Measurements from ENCODE around the gene MBOAT1.
A peak's percentile ranks its signal among the peaks of the same experiment; 100 is the strongest.

MBOAT1 gene, protein sequence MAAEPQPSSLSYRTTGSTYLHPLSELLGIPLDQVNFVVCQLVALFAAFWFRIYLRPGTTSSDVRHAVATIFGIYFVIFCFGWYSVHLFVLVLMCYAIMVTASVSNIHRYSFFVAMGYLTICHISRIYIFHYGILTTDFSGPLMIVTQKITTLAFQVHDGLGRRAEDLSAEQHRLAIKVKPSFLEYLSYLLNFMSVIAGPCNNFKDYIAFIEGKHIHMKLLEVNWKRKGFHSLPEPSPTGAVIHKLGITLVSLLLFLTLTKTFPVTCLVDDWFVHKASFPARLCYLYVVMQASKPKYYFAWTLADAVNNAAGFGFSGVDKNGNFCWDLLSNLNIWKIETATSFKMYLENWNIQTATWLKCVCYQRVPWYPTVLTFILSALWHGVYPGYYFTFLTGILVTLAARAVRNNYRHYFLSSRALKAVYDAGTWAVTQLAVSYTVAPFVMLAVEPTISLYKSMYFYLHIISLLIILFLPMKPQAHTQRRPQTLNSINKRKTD

DNA sequence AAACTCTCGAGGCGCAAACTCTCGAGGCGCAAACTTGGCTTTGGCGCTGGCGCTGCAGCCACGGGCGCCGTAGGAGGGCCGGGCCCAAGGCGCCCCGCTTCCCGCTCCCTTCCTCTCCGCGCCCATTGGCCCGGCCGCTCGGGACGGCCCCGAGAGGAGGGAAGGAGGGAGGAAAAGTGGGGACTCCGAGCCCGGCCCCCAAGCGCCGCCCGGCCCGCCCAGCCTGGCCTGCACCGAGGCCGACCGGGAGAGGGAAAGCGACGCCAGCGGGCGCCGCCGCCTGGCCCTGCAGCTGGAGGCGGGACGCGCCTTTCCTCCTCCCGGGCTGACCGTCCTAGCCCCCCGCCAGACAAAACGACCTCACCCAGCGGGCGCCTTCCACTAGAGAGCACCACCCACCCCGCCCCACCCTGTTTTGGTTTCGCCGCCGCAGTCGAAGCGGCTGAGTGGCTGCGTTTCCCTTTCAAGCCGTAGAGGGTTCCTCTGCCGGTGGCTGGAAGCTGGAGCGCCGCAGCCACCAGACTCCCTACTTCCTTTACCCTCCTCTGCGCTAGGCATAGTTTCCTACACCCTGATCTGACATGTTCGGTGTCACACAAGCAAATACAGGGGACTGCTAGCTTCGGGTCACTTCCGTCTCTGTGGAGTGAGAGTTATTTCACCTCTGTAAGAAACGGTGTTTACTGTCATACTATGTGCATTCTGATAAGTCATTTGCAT lies at the start of gene MBOAT1:
Gene MBOAT1, minus strand, starts transcription at position 78 of the 720 bp plus-strand sequence. CDS start 235 bp downstream, outside the sequence.
- Histone ChIP-seq H3K27me3 (ENCODE audit: control insufficient read depth in 2 of 2, insufficient read depth in 2 of 2, low read length in 2 of 2) (no peaks in the 10 kb centered on the region), H3K36me3 (ENCODE audit: control insufficient read depth in 2 of 2, insufficient read depth in 2 of 2, low read length in 2 of 2) (no peaks in the 10 kb centered on the region), H3K9me3 (ENCODE audit: control insufficient read depth in 2 of 2, low read length in 2 of 2) (no peaks in the 10 kb centered on the region), H3K27ac (ENCODE audit: low read depth in 2 of 2, low read length in 2 of 2) (peak within 1 kb of the TSS; percentile 92 to 95), H3K9ac (ENCODE audit: low read depth in 1 of 2, low read length in 2 of 2) (peak within 1 kb of the TSS; percentile 89 to 93), H3K4me3 (ENCODE audit: low read length in 2 of 2) (peak within 1 kb of the TSS; percentile 84 to 92), H3K4me1 (ENCODE audit: control insufficient read depth in 2 of 2, insufficient read depth in 2 of 2, low read length in 2 of 2) (peaks cover 10 to 29% of the 10 kb centered on the region in 2 donors)

DNA sequence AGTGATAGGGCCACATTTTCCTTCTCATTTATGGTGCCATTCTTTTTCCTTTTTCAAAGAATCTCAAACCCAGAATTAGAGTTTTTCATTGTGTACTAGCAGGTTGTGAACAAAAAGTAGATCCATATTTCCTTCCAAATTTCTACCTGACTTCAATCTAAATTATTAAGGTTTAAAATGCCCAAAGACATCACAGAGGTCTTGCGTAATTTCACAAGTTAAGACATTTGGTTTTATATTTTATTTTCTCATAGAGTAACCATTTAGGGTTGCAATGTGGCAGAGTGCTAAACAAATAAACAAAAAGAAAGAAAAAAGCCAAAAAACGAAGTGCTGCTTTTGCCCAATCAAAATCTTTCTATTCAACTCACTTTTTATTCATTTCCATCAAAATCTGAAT lies 49.4 kb upstream of the MBOAT1 start:
- no peaks in the 10 kb centered on the region for H3K27me3 ChIP-seq (ENCODE audit: control insufficient read depth in 2 of 2, insufficient read depth in 2 of 2, low read length in 2 of 2)
- H3K9me3 ChIP-seq (ENCODE audit: control insufficient read depth in 2 of 2, low read length in 2 of 2) = no peaks in the 10 kb centered on the region
- H3K9ac ChIP-seq (ENCODE audit: low read depth in 1 of 2, low read length in 2 of 2) = no peak overlapping the region
- no peak overlapping the region for H3K27ac ChIP-seq (ENCODE audit: low read depth in 2 of 2, low read length in 2 of 2)
- no peak overlapping the region for H3K4me3 ChIP-seq (ENCODE audit: low read length in 2 of 2)
- no peaks in the 10 kb centered on the region for H3K4me1 ChIP-seq (ENCODE audit: control insufficient read depth in 2 of 2, insufficient read depth in 2 of 2, low read length in 2 of 2)
- no peaks in the 10 kb centered on the region for H3K36me3 ChIP-seq (ENCODE audit: control insufficient read depth in 2 of 2, insufficient read depth in 2 of 2, low read length in 2 of 2)

DNA sequence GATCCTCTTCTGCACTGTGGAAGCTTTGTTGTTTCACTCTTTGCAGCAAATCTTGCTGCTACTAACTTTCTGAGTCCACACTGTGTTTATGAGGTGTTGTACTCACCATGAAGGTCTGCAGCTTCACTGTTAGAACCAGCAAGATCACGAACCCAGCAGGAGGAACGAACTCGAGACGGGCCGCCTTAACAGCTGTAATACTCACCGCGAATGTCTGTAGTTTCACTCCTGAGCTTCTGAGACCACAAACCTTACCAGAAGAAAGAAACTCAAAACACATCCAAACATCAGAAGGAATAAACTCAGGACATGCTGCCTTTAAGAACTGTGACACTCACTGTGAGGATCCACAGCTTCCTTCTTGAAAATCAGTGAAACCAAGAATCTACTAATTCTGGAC lies 48.1 kb upstream of the MBOAT1 start:
- Histone ChIP-seq H3K9ac (ENCODE audit: low read depth in 1 of 2, low read length in 2 of 2) (no peak overlapping the region), H3K27ac (ENCODE audit: low read depth in 2 of 2, low read length in 2 of 2) (no peak overlapping the region), H3K4me3 (ENCODE audit: low read length in 2 of 2) (no peak overlapping the region), H3K9me3 (ENCODE audit: control insufficient read depth in 2 of 2, low read length in 2 of 2) (no peaks in the 10 kb centered on the region), H3K4me1 (ENCODE audit: control insufficient read depth in 2 of 2, insufficient read depth in 2 of 2, low read length in 2 of 2) (no peaks in the 10 kb centered on the region), H3K36me3 (ENCODE audit: control insufficient read depth in 2 of 2, insufficient read depth in 2 of 2, low read length in 2 of 2) (no peaks in the 10 kb centered on the region), H3K27me3 (ENCODE audit: control insufficient read depth in 2 of 2, insufficient read depth in 2 of 2, low read length in 2 of 2) (no peaks in the 10 kb centered on the region)

DNA sequence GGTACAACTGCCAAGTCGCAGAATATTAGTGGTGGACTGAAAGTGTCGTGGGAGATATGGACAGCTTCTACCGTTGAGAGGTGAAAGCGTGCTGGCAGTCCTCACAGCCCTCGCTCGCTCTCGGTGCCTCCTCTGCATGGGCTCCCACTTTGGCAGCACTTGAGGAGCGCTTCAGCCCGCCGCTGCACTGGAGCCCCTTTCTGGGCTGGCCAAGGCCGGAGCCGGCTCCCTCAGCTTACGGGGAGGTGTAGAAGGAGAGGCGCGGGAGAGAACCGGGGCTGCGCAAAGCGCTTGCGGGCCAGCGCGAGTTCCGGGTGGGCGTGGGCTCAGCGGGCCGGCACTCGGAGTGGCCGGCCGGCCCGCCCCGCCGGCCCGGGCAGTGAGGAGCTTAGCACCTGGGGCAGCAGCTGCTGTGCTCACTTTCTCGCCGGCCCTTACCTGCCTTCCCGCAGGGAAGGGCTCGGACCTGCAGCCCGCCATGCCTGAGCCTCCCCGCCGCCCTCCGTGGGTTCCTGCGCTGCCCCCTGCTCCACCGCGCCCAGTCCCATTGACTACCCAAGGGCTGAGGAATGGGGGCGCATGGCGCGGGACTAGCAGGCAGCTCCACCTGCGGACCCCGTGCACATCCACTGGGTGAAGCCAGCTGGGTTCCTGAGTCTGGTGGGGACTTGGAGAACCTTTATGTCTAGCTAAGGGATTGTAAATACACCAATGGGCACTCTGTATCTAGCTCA lies 47.2 kb upstream of the MBOAT1 start:
- no peaks in the 10 kb centered on the region for H3K36me3 ChIP-seq (ENCODE audit: control insufficient read depth in 2 of 2, insufficient read depth in 2 of 2, low read length in 2 of 2)
- no peaks in the 10 kb centered on the region for H3K27me3 ChIP-seq (ENCODE audit: control insufficient read depth in 2 of 2, insufficient read depth in 2 of 2, low read length in 2 of 2)

DNA sequence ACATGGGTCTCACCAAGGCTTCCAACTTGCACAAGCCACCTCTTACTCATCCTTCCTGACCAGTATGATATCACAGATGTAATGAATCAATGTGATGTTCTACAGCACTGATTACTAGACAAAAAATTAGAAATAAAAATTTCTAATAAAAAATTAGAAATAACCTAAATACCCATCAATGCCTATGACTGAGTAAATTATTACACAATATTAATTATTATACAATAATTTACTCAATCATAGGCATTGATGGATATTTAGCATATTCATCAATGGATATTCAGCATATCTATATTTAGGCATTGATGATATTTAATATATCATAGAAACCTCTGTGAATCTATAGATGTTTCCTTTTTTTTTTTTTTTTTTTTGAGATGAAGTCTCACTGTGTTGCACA lies 43.2 kb upstream of the MBOAT1 start:
- no peak overlapping the region for H3K9ac ChIP-seq (ENCODE audit: low read depth in 1 of 2, low read length in 2 of 2)
- H3K36me3 ChIP-seq (ENCODE audit: control insufficient read depth in 2 of 2, insufficient read depth in 2 of 2, low read length in 2 of 2) = no peaks in the 10 kb centered on the region
- H3K4me3 ChIP-seq (ENCODE audit: low read length in 2 of 2) = no peak overlapping the region
- H3K27me3 ChIP-seq (ENCODE audit: control insufficient read depth in 2 of 2, insufficient read depth in 2 of 2, low read length in 2 of 2) = no peaks in the 10 kb centered on the region
- H3K4me1 ChIP-seq (ENCODE audit: control insufficient read depth in 2 of 2, insufficient read depth in 2 of 2, low read length in 2 of 2) = peaks cover 7 to 13% of the 10 kb centered on the region in 2 donors
- H3K27ac ChIP-seq (ENCODE audit: low read depth in 2 of 2, low read length in 2 of 2) = no peak overlapping the region
- no peaks in the 10 kb centered on the region for H3K9me3 ChIP-seq (ENCODE audit: control insufficient read depth in 2 of 2, low read length in 2 of 2)

More for the DNA sequence above, 47.2 kb upstream of the MBOAT1 start:
- no peaks in the 10 kb centered on the region for H3K9me3 ChIP-seq (ENCODE audit: control insufficient read depth in 2 of 2, low read length in 2 of 2)
- H3K9ac ChIP-seq (ENCODE audit: low read depth in 1 of 2, low read length in 2 of 2) = no peak overlapping the region
- H3K27ac ChIP-seq (ENCODE audit: low read depth in 2 of 2, low read length in 2 of 2) = no peak overlapping the region
- no peak overlapping the region for H3K4me3 ChIP-seq (ENCODE audit: low read length in 2 of 2)
- H3K4me1 ChIP-seq (ENCODE audit: control insufficient read depth in 2 of 2, insufficient read depth in 2 of 2, low read length in 2 of 2) = no peaks in the 10 kb centered on the region

DNA sequence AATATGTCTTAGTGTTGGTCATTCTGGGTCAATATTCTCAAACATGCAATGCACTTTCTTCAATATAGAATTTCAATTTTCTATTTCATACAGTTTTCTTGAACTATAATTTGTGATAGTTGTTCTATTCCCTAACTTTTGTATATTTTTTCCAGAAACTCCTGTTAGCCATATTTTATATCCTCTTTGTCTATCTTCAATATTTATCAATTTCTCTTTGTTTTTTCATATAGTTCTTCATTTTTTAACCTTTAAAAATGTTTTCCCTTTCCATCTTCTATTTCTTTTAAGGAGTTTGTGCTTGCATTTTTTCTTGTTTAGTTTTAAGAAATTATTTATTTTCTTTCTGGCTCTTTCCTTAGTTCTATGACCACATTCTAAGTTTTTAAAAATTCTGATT lies 42.0 kb upstream of the MBOAT1 start:
- H3K27ac ChIP-seq (ENCODE audit: low read depth in 2 of 2, low read length in 2 of 2) = no peak overlapping the region
- no peaks in the 10 kb centered on the region for H3K36me3 ChIP-seq (ENCODE audit: control insufficient read depth in 2 of 2, insufficient read depth in 2 of 2, low read length in 2 of 2)
- no peak overlapping the region for H3K9ac ChIP-seq (ENCODE audit: low read depth in 1 of 2, low read length in 2 of 2)
- H3K4me3 ChIP-seq (ENCODE audit: low read length in 2 of 2) = no peak overlapping the region
- H3K9me3 ChIP-seq (ENCODE audit: control insufficient read depth in 2 of 2, low read length in 2 of 2) = no peaks in the 10 kb centered on the region
- peaks cover 7 to 13% of the 10 kb centered on the region in 2 donors for H3K4me1 ChIP-seq (ENCODE audit: control insufficient read depth in 2 of 2, insufficient read depth in 2 of 2, low read length in 2 of 2)
- no peaks in the 10 kb centered on the region for H3K27me3 ChIP-seq (ENCODE audit: control insufficient read depth in 2 of 2, insufficient read depth in 2 of 2, low read length in 2 of 2)

DNA sequence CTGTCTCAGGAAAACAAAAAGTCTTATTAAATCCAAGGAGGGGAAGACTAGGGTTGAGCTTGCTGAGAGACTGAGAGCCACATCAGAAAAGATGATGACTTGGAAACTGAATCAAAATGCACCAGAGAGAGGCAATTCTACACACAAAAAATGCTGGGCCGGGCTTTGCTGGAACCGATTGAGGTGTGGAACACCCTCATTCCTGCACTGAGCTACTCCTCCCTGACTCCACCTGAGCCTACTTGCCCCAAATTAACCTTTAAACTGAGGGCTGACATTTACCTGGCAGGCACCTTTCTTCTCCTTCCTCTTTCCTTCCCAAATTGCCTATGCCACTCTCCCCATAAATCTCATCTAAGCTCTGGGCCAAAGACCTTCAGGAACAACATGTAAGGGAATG lies 40.8 kb upstream of the MBOAT1 start:
- Histone ChIP-seq H3K36me3 (ENCODE audit: control insufficient read depth in 2 of 2, insufficient read depth in 2 of 2, low read length in 2 of 2) (no peaks in the 10 kb centered on the region), H3K27ac (ENCODE audit: low read depth in 2 of 2, low read length in 2 of 2) (peak overlapping the region in 1 of 2 donors; percentile 3), H3K9ac (ENCODE audit: low read depth in 1 of 2, low read length in 2 of 2) (no peak overlapping the region), H3K4me1 (ENCODE audit: control insufficient read depth in 2 of 2, insufficient read depth in 2 of 2, low read length in 2 of 2) (peaks cover 7 to 13% of the 10 kb centered on the region in 2 donors), H3K4me3 (ENCODE audit: low read length in 2 of 2) (no peak overlapping the region), H3K27me3 (ENCODE audit: control insufficient read depth in 2 of 2, insufficient read depth in 2 of 2, low read length in 2 of 2) (no peaks in the 10 kb centered on the region), H3K9me3 (ENCODE audit: control insufficient read depth in 2 of 2, low read length in 2 of 2) (no peaks in the 10 kb centered on the region)

DNA sequence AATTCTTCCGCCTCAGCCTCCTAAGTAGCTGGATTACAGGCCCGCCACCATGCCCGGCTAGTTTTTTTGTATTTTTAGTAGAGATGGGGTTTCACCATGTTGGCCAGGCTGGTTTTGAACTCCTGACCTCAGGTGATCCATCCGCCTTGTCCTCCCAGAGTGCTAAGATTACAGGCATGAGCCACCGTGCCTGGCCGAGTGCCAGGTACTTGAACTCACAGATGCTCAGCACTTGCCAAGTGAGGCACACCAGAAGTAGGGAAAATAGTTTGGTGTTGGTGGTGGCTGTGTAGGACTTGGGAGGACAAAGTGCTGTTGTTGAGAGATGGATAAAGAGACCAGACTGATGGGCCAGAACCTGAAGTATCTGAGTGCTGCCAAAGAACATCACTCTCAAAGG lies 40.0 kb upstream of the MBOAT1 start:
- H3K9me3 ChIP-seq (ENCODE audit: control insufficient read depth in 2 of 2, low read length in 2 of 2) = no peaks in the 10 kb centered on the region
- no peak overlapping the region for H3K27ac ChIP-seq (ENCODE audit: low read depth in 2 of 2, low read length in 2 of 2)
- no peaks in the 10 kb centered on the region for H3K36me3 ChIP-seq (ENCODE audit: control insufficient read depth in 2 of 2, insufficient read depth in 2 of 2, low read length in 2 of 2)
- no peaks in the 10 kb centered on the region for H3K27me3 ChIP-seq (ENCODE audit: control insufficient read depth in 2 of 2, insufficient read depth in 2 of 2, low read length in 2 of 2)
- no peak overlapping the region for H3K9ac ChIP-seq (ENCODE audit: low read depth in 1 of 2, low read length in 2 of 2)
- no peak overlapping the region for H3K4me3 ChIP-seq (ENCODE audit: low read length in 2 of 2)
- peaks cover 7 to 13% of the 10 kb centered on the region in 2 donors for H3K4me1 ChIP-seq (ENCODE audit: control insufficient read depth in 2 of 2, insufficient read depth in 2 of 2, low read length in 2 of 2)

DNA sequence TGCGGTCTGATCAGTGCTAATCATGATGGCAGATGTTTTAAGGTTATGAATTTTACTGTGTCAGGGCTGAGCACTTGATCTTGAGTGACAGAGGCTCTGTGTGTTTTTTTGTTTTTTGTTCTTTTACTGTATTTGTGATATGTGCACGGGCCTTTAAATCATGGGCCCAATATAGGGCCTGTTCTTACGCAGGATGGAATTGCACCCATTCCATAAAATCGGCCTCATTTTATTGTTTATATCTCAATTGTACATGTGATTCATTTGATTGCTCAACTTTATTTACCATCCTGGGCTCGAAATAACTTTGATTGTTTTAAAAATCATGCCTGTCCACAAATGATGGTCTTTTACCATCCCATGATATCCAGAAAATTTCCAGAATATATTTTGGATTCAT lies 39.3 kb upstream of the MBOAT1 start:
- Histone ChIP-seq H3K4me1 (ENCODE audit: control insufficient read depth in 2 of 2, insufficient read depth in 2 of 2, low read length in 2 of 2) (peaks cover 7 to 13% of the 10 kb centered on the region in 2 donors), H3K9me3 (ENCODE audit: control insufficient read depth in 2 of 2, low read length in 2 of 2) (no peaks in the 10 kb centered on the region), H3K27ac (ENCODE audit: low read depth in 2 of 2, low read length in 2 of 2) (no peak overlapping the region), H3K36me3 (ENCODE audit: control insufficient read depth in 2 of 2, insufficient read depth in 2 of 2, low read length in 2 of 2) (no peaks in the 10 kb centered on the region), H3K9ac (ENCODE audit: low read depth in 1 of 2, low read length in 2 of 2) (peak overlapping the region in 1 of 2 donors; percentile 12), H3K27me3 (ENCODE audit: control insufficient read depth in 2 of 2, insufficient read depth in 2 of 2, low read length in 2 of 2) (no peaks in the 10 kb centered on the region), H3K4me3 (ENCODE audit: low read length in 2 of 2) (no peak overlapping the region)
